ENCODE measurements around the gene MRC1.

The MRC1 gene

DNA sequence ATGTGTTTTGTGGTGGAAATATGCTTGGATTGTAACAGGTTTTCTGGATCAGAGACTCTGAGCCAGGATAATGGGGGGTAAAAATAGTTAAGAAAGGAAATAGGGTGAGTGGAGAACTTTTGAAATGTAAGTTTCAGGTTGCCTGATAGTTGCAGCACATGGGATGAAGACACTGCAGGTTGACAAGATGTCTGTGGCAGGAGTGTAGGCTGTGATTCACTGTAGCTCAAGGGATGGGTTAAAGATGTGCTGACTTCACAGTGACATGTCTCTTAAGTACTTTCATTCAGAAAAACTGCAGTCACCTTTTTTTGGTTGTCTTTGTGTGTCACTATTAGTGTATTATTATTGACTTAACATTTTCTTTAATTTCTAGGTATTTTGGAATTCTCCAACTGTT, 79.0 kb downstream of the MRC1 start:
- no peak for DNase-seq (ENCODE audit: low read depth)
- TF ChIP-seq, protein P1, sequence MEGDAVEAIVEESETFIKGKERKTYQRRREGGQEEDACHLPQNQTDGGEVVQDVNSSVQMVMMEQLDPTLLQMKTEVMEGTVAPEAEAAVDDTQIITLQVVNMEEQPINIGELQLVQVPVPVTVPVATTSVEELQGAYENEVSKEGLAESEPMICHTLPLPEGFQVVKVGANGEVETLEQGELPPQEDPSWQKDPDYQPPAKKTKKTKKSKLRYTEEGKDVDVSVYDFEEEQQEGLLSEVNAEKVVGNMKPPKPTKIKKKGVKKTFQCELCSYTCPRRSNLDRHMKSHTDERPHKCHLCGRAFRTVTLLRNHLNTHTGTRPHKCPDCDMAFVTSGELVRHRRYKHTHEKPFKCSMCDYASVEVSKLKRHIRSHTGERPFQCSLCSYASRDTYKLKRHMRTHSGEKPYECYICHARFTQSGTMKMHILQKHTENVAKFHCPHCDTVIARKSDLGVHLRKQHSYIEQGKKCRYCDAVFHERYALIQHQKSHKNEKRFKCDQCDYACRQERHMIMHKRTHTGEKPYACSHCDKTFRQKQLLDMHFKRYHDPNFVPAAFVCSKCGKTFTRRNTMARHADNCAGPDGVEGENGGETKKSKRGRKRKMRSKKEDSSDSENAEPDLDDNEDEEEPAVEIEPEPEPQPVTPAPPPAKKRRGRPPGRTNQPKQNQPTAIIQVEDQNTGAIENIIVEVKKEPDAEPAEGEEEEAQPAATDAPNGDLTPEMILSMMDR (conservative IDR thresholded peaks at IDR 0.05; ENCODE audit: low read depth, low read length): no peak
- H3K4me3 ChIP-seq (ENCODE audit: low read length): no peak overlapping the region

DNA sequence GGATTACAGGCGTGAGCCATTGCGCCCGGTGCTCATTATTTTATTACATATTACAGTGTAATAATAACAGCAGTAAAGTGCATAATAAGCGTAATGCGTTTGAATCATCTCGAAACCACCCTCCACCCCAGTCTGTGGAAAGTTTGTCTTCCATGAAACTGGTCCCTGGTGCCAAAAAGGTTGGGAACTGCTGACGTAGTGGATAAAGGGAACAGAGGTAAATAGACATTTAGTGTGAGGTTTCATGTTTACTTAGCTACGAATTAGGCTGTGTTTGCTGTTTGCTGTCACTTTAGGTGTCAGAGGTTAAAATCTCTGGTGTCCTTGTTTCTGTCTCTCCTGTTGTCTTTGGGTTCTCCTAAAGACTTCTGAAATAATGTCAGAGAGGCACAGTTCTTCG, 82.3 kb downstream of the MRC1 start:
- TF ChIP-seq, protein P1 (conservative IDR thresholded peaks at IDR 0.05; ENCODE audit: low read depth, low read length): no peak
- no peak for DNase-seq (ENCODE audit: low read depth)
- no peak overlapping the region for H3K4me3 ChIP-seq (ENCODE audit: low read length)

DNA sequence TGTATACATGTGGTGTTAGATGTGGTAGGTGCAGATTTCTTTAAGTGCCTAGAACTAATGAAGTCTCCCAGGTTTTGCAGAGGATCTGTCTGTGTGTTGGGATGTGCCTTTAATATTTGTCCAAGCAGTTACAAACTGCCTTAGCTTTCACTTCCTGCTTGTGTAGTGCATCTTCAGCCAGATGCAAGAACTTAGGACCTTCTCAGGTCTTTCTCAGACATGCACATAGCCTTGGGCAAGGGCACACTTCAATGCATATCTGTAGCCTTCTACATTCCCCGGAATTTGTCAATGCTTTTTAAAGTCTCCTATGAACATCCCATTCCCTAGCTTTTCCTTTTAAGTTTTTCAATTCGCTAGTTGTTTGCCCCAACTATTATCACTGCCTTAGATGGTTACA, 95.4 kb downstream of the MRC1 start:
- H3K4me3 ChIP-seq (ENCODE audit: low read length): no peak overlapping the region
- TF ChIP-seq, protein P1 (conservative IDR thresholded peaks at IDR 0.05; ENCODE audit: low read depth, low read length): no peak
- no peak for DNase-seq (ENCODE audit: low read depth)

DNA sequence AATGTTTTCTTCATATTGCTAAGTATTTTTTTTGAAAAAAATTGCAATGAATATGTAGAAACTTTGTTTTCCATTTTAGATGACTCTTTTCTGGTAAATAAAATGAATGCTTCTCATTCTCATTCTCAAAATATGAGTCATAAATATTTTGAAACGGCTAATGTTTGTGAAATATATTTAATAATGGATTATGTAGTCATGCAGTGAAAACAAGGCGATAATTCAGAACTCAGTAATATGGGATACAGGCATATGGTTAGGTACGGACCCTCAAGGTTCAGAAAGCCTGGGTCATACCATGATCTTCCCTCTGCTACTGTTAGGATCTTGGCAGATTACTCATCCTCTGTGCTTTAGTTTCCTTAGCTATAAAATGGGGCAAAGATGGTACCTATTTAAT, 96.3 kb downstream of the MRC1 start:
- H3K4me3 ChIP-seq (ENCODE audit: low read length): no peak overlapping the region
- TF ChIP-seq, protein P1 (conservative IDR thresholded peaks at IDR 0.05; ENCODE audit: low read depth, low read length): no peak
- no peak for DNase-seq (ENCODE audit: low read depth)

DNA sequence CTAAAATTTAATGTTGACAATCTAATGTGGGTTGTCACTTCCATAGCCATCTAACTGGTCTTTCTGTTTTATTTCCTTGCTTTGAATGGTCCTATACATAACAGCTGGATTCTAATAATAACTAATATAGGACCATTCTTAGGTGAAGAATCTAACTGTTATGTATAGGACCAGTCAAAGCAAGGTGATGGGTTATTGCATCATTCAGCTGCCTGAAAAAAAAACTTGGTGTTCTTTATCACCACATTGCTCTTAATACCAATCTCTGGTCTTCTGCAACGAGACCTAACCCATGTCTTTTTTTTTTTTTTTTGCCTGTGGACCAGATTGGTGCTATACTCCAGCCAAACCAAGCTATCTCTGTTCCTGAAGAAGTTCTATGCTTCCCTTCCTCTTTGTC, 96.9 kb downstream of the MRC1 start:
- no peak for DNase-seq (ENCODE audit: low read depth)
- no peak overlapping the region for H3K4me3 ChIP-seq (ENCODE audit: low read length)
- TF ChIP-seq, protein P1 (conservative IDR thresholded peaks at IDR 0.05; ENCODE audit: low read depth, low read length): no peak

DNA sequence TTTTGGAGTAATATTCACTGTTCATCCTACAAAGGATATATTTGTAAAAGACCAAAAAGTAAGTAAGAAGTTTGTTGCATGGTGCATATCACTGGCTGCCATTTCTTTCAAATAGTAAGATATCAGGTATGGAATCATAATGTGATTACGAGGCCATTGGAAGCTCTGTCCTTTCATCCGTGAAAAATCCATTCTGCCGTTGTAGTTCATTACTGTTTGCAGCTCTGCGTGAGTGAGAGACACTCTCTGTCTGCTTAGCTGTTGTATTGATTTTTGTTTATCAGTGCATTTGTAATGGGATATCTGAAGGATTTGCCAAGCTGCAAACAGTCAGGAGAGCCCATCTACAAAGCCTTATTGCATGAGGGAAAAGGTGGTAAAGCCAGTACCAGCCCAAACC, 98.5 kb downstream of the MRC1 start:
- TF ChIP-seq, protein P1 (conservative IDR thresholded peaks at IDR 0.05; ENCODE audit: low read depth, low read length): no peak
- DNase-seq (ENCODE audit: low read depth): no peak
- no peak overlapping the region for H3K4me3 ChIP-seq (ENCODE audit: low read length)

DNA sequence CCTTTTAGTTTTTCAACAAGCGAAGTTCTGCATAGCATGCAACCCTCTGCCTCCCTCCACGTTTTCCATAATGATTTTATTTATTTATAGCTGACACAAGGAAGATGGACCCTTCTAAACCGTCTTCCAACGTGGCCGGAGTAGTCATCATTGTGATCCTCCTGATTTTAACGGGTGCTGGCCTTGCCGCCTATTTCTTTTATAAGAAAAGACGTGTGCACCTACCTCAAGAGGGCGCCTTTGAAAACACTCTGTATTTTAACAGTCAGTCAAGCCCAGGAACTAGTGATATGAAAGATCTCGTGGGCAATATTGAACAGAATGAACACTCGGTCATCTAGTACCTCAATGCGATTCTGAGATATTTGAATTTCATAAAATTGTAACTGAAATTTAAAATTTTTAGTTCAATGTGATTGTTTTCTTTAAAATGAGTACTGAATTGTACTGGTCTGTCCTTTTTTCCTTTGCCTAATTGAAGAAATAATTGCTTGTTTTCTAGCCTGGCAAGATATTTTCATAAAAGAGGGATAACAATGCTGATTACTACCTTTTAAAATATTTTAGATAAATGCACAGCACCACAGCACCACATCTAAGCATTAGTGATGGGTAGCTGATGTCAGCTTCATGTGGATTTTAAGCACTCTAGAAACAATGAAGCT, 101.1 kb downstream of the MRC1 start:
- TF ChIP-seq, protein P1 (conservative IDR thresholded peaks at IDR 0.05; ENCODE audit: low read depth, low read length): peak; percentile 71
- no peak for DNase-seq (ENCODE audit: low read depth)
- H3K4me3 ChIP-seq (ENCODE audit: low read length): no peak overlapping the region
